ENCODE data around the gene AMH. TPM values are rescaled to one million over a fixed set of nuclear protein-coding genes. Genes with fewer than 3 reads are reported as not detected.

Gene AMH
- polyA plus RNA-seq, 1 of the 3 experiments (the other 2 are of a cell fraction) = 18.1 TPM

DNA sequence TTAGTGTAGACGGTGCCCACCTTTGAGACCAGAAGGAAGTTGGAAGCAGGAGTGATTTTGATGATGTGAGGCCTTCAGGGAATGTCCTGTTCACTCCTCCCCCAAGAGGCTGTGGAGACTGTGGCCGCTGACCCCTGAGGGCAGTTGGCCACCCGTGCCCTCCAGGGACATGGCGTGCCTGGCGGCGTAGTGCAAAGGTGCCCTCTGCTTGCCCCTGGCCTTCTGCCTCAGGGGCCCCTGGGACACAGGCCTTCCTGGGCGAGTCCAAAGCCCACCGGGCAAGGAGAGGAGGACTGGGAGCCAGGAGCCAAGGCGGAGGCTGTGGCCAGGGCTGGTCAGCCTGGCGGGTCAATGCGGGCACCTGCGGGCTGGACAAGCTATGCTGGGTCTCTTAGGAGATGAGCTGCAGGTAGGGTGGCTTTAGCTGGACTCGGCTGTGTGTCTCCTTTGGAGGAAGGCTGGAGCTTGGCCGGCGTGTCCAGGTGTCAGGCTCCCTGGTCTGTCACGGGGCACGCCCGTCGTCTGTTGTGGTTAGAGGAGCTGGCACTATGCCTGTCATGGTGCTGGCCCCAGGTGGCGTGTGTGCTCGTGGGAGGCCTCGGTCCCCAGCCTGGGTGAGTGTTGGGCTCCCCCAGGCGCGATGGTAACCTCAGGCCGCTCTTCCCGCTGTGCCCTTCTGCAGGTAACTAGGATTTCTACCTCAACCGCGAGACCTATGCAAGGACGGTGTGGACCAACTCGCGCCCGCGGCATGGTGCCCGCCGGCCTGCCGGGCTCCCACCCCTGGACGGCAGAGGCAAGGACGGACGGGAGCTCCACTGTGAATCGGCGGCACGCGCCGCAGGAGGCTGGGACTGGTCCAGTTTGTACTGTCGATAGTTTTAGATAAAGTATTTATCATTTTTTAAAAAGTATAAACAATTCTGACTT, 19.8 kb upstream of the AMH start:
- peaks cover 5 to 51% of the 10 kb centered on the region in 2 experiments for H3K36me3 ChIP-seq (replicated peaks in 1 of 2; ENCODE audit: control insufficient read depth in 1 of 2, insufficient read depth in 2 of 2, low read length in 1 of 2)
- H3K4me3 ChIP-seq (ENCODE audit: low read depth in 2 of 2, low read length in 1 of 2) = no peak overlapping the region
- TF ChIP-seq POLR2AphosphoS5 (IDR thresholded peaks at IDR 0.05; ENCODE audit: low read depth, low read length) (no peak), GATA2 (CRISPR knock-in tag; IDR thresholded peaks at IDR 0.05) (no peak), TAF1 (IDR thresholded peaks at IDR 0.05; ENCODE audit: borderline replicate concordance, low read depth, low read length) (no peak), TEAD4 (IDR thresholded peaks at IDR 0.05; ENCODE audit: borderline replicate concordance, insufficient read depth) (no peak), JUND (IDR thresholded peaks at IDR 0.05) (no peak), FOXM1 (IDR thresholded peaks at IDR 0.05; ENCODE audit: low read depth) (no peak), YY1 (IDR thresholded peaks at IDR 0.05; ENCODE audit: low read depth) (no peak), RXRA (IDR thresholded peaks at IDR 0.05; ENCODE audit: borderline replicate concordance, low read depth) (no peak), RFX5 (IDR thresholded peaks at IDR 0.05; ENCODE audit: low read length) (no peak), GABPA (IDR thresholded peaks at IDR 0.05; ENCODE audit: low read depth) (no peak), MEF2A (IDR thresholded peaks at IDR 0.05; ENCODE audit: borderline replicate concordance, low read depth) (no peak), ELF1 (IDR thresholded peaks at IDR 0.05) (no peak), EZH2phosphoT487 (IDR thresholded peaks at IDR 0.05; ENCODE audit: borderline replicate concordance, low read depth) (no peak), RAD21 (IDR thresholded peaks at IDR 0.05; ENCODE audit: low read length) (no peak)
- TF ChIP-seq, protein P1, sequence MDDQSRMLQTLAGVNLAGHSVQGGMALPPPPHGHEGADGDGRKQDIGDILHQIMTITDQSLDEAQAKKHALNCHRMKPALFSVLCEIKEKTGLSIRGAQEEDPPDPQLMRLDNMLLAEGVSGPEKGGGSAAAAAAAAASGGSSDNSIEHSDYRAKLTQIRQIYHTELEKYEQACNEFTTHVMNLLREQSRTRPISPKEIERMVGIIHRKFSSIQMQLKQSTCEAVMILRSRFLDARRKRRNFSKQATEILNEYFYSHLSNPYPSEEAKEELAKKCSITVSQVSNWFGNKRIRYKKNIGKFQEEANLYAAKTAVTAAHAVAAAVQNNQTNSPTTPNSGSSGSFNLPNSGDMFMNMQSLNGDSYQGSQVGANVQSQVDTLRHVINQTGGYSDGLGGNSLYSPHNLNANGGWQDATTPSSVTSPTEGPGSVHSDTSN (IDR thresholded peaks at IDR 0.05) = no peak
- TF ChIP-seq, protein P2, sequence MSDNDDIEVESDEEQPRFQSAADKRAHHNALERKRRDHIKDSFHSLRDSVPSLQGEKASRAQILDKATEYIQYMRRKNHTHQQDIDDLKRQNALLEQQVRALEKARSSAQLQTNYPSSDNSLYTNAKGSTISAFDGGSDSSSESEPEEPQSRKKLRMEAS (IDR thresholded peaks at IDR 0.05; ENCODE audit: low read depth) = no peak
- TF ChIP-seq, protein P3, sequence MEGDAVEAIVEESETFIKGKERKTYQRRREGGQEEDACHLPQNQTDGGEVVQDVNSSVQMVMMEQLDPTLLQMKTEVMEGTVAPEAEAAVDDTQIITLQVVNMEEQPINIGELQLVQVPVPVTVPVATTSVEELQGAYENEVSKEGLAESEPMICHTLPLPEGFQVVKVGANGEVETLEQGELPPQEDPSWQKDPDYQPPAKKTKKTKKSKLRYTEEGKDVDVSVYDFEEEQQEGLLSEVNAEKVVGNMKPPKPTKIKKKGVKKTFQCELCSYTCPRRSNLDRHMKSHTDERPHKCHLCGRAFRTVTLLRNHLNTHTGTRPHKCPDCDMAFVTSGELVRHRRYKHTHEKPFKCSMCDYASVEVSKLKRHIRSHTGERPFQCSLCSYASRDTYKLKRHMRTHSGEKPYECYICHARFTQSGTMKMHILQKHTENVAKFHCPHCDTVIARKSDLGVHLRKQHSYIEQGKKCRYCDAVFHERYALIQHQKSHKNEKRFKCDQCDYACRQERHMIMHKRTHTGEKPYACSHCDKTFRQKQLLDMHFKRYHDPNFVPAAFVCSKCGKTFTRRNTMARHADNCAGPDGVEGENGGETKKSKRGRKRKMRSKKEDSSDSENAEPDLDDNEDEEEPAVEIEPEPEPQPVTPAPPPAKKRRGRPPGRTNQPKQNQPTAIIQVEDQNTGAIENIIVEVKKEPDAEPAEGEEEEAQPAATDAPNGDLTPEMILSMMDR (IDR thresholded peaks at IDR 0.05) = no peak
- TF ChIP-seq, protein P4, sequence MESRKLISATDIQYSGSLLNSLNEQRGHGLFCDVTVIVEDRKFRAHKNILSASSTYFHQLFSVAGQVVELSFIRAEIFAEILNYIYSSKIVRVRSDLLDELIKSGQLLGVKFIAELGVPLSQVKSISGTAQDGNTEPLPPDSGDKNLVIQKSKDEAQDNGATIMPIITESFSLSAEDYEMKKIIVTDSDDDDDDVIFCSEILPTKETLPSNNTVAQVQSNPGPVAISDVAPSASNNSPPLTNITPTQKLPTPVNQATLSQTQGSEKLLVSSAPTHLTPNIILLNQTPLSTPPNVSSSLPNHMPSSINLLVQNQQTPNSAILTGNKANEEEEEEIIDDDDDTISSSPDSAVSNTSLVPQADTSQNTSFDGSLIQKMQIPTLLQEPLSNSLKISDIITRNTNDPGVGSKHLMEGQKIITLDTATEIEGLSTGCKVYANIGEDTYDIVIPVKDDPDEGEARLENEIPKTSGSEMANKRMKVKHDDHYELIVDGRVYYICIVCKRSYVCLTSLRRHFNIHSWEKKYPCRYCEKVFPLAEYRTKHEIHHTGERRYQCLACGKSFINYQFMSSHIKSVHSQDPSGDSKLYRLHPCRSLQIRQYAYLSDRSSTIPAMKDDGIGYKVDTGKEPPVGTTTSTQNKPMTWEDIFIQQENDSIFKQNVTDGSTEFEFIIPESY (IDR thresholded peaks at IDR 0.05; ENCODE audit: borderline replicate concordance, low read depth) = no peak
- H3K9me2 ChIP-seq = no peaks in the 10 kb centered on the region
- peaks cover 24% of the 10 kb centered on the region for H3F3A ChIP-seq (replicated peaks; ENCODE audit: insufficient read depth)
- H3K27ac ChIP-seq (ENCODE audit: low read depth in 2 of 2, low read length in 1 of 2) = no peak overlapping the region; a peak in 1 of 4 replicates
- H3K4me1 ChIP-seq (ENCODE audit: control insufficient read depth in 1 of 2, insufficient read depth in 2 of 2, low read depth in 1 of 2, low read length in 1 of 2) = peaks cover 0 to 20% of the 10 kb centered on the region in 2 experiments; a peak in 1 of 4 replicates
- no peaks in the 10 kb centered on the region for H3K27me3 ChIP-seq (ENCODE audit: insufficient read depth)
- H4K20me1 ChIP-seq (ENCODE audit: insufficient read depth) = peaks cover 16% of the 10 kb centered on the region; the same call in 1 of the 2 replicates
- DNase-seq = no peak
- H3K4me2 ChIP-seq = no peak overlapping the region
- H3K79me2 ChIP-seq (ENCODE audit: insufficient read depth) = peaks cover 26% of the 10 kb centered on the region
- H2AFZ ChIP-seq (ENCODE audit: low read depth) = no peak overlapping the region
- H3K9me3 ChIP-seq = no peaks in the 10 kb centered on the region
- 95% methylated on average over 30 of the region's 45 CpGs for WGBS (ENCODE audit: low lambda C conversion rate)
- CTCF ChIA-PET = interaction anchor here (0.9 to 8.1 kb wide), 6 partner anchors 8 to 87 kb away, joined by 3 to 107 read pairs (median 5); no protein-coding TSS in a partner anchor
- H3K9ac ChIP-seq = no peak overlapping the region
- POLR2A ChIA-PET = interaction anchor here (0.6 to 1.2 kb wide), 3 partner anchors 20 to 208 kb away, joined by 3 read pairs; partner anchors contain the start of gene AMH
